Caco-2 (cell line): ENCODE data around the gene JAG2. TPM values are rescaled to one million over a fixed set of nuclear protein-coding genes. Genes with fewer than 3 reads are reported as not detected.

ENCODE experiments used
- BruUV-seq: library from RNA; stranded (reverse); fragments of 400-500 nt; replicated peaks from 2 replicates; lab custom pipeline; 2021; lab: Mats Ljungman, UMichigan
- CTCF ChIA-PET: fragments of 300-600 bp; sonication (Branson Sonifier 250); formaldehyde crosslinking; loops from one replicate; lab custom pipeline; 2022; ENCODE audit warnings: antibody characterized with exemption; lab: Charles Lee
- POLR2A ChIA-PET: fragments of 300-600 bp; sonication (Branson Sonifier 250); formaldehyde crosslinking; loops from one replicate; lab custom pipeline; 2022; ENCODE audit warnings: antibody characterized with exemption; lab: Charles Lee
- DNase-seq, 2 experiments: peaks; one replicate each; pipeline versions ENCODE4 v3.0.0 to v3.0.0-alpha.2; 2020 to 2022
- H3K27me3 ChIP-seq: replicated peaks from 2 replicates; pipeline ENCODE4 v1.6.0; 2011; ENCODE audit warnings: low read length; ENCODE audit not compliant: control insufficient read depth, insufficient read depth
- H3K36me3 ChIP-seq: 2 replicates; pipeline ENCODE4 v1.5.1; 2011; ENCODE audit warnings: low read length; ENCODE audit not compliant: control insufficient read depth, insufficient read depth
- H3K4me1 ChIP-seq: fragments of 250-450 bp; sonication (Bioruptor Pico); 2 replicates; pipeline ENCODE4 v1.5.1; 2020; ENCODE audit warnings: mild to moderate bottlenecking
- H3K4me3 ChIP-seq: 2 replicates; pipeline ENCODE4 v1.5.1; 2011; ENCODE audit warnings: low read depth, mild to moderate bottlenecking, control low read depth, low read length
- H3K9me3 ChIP-seq: fragments of 250-450 bp; sonication (Bioruptor Pico); 2 replicates; pipeline ENCODE4 v1.5.1; 2020; ENCODE audit warnings: mild to moderate bottlenecking, moderate library complexity
- H3K27ac Mint-ChIP-seq: one replicate; pipeline ENCODE4 v1.8.0; 2022; ENCODE audit warnings: mixed read lengths; ENCODE audit not compliant: unreplicated experiment
- H3K27me3 Mint-ChIP-seq: one replicate; pipeline ENCODE4 v1.8.0; 2022; ENCODE audit warnings: mixed read lengths; ENCODE audit not compliant: insufficient read depth, unreplicated experiment
- H3K36me3 Mint-ChIP-seq: one replicate; pipeline ENCODE4 v1.8.0; 2022; ENCODE audit warnings: mild to moderate bottlenecking, mixed read lengths; ENCODE audit not compliant: insufficient read depth, unreplicated experiment
- H3K4me1 Mint-ChIP-seq: one replicate; pipeline ENCODE4 v1.8.0; 2022; ENCODE audit warnings: low read depth, mixed read lengths; ENCODE audit not compliant: unreplicated experiment
- H3K4me3 Mint-ChIP-seq: one replicate; pipeline ENCODE4 v1.8.0; 2022; ENCODE audit warnings: mild to moderate bottlenecking, moderate library complexity, mixed read lengths; ENCODE audit not compliant: unreplicated experiment
- H3K9me3 Mint-ChIP-seq: one replicate; pipeline ENCODE4 v1.8.0; 2022; ENCODE audit warnings: mixed read lengths; ENCODE audit not compliant: unreplicated experiment
- CTCF ChIP-seq, 2 experiments: fragments of 200-600 bp in 1 of 2; IDR thresholded peaks; 1 replicate in 1 of 2; 2 replicates in 1 of 2; pipeline versions ENCODE4 v1.5.1 to v1.8.0; 2011 to 2022; ENCODE audit warnings: antibody characterized with exemption in 1 of 2, control low read depth in 1 of 2, inconsistent platforms in 1 of 2, low read depth in 1 of 2, low read length in 1 of 2, mild to moderate bottlenecking in 1 of 2, moderate library complexity in 1 of 2; ENCODE audit not compliant: insufficient read depth in 1 of 2, severe bottlenecking in 1 of 2, unreplicated experiment in 1 of 2
- intact Hi-C: fragments of 100-400 bp; cut with micrococcal nuclease; formaldehyde crosslinking; loops from one replicate; pipeline ENCODE4 v1.10.0; 2022; ENCODE audit not compliant: unreplicated experiment
- total RNA-seq: library from RNA; stranded (reverse); gene quantifications from 2 replicates; pipeline ENCODE4 v1.2.3, GENCODE V29; 2022

Gene JAG2
- total RNA-seq, 1 experiment from 2014 or later: 43.0 TPM

DNA sequence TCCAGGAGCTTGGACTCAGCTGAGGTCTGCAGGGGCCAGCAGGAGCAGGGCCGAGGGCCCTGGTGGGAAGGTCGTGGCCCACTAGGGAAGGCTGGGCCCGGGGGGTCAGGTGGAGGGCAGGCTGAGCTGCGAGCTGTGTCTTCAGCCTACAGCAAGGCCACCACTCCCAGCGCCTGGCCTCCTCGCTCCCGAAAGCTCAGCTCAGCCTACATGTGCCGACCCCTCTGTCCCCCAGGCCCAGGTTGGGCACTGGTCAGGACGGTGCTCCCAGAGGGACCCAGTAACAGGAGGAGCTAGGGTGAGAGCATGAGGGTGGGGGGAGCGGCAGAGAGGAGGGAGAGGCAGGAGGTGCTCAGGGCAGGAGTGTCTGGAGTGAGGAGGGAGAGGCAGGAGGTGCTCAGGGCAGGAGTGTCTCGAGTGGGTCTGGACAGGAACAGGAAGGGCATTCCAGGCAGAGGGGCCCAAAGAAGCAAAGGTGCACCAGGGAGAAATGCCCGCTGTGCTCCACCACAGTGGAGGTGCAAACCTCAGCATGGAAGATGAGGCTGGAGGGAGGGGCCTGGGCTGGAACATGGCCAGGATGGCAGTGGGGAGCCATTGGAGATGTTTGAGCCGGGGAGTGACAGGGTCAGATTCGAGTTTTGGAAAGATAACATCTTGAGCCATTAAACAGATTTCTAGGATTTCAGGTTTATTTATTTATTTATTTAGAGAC lies 74.2 kb downstream of the JAG2 start:
- Mint-ChIP-seq H3K4me1 (peaks cover 6% of the 10 kb centered on the region), H3K4me3 (peak overlapping the region; percentile 73), H3K9me3 (peaks cover 10% of the 10 kb centered on the region), H3K27me3 (no peaks in the 10 kb centered on the region), H3K36me3 (peaks cover 22% of the 10 kb centered on the region), H3K27ac (peak overlapping the region; percentile 67)
- H3K27me3 ChIP-seq: no peaks in the 10 kb centered on the region
- peaks cover 42% of the 10 kb centered on the region for H3K4me1 ChIP-seq
- ChIA-PET CTCF (interaction anchor here (0.6 to 1.0 kb wide), 2 partner anchors 14 to 74 kb away, joined by 3 read pairs; partner anchors contain the start of gene JAG2), POLR2A (interaction anchor here (0.8 kb wide), 1 partner anchor 207 kb away, joined by 3 read pairs; the partner anchor contains the start of gene BRF1)
- no peaks in the 10 kb centered on the region for H3K36me3 ChIP-seq
- peaks cover 4% of the 10 kb centered on the region; the same call in 1 of the 2 replicates for H3K9me3 ChIP-seq
- intact Hi-C loops: no loop called here
- H3K4me3 ChIP-seq: peak overlapping the region; percentile 81
- DNase-seq: peak in 1 of 2 experiments; percentile 17
- no peak for TF ChIP-seq CTCF (IDR thresholded peaks at IDR 0.05; ENCODE audit: insufficient read depth in 1 of 2, low read depth in 1 of 2, low read length in 1 of 2, severe bottlenecking in 1 of 2, unreplicated experiment in 1 of 2)
- BruUV-seq: no TSS peak

DNA sequence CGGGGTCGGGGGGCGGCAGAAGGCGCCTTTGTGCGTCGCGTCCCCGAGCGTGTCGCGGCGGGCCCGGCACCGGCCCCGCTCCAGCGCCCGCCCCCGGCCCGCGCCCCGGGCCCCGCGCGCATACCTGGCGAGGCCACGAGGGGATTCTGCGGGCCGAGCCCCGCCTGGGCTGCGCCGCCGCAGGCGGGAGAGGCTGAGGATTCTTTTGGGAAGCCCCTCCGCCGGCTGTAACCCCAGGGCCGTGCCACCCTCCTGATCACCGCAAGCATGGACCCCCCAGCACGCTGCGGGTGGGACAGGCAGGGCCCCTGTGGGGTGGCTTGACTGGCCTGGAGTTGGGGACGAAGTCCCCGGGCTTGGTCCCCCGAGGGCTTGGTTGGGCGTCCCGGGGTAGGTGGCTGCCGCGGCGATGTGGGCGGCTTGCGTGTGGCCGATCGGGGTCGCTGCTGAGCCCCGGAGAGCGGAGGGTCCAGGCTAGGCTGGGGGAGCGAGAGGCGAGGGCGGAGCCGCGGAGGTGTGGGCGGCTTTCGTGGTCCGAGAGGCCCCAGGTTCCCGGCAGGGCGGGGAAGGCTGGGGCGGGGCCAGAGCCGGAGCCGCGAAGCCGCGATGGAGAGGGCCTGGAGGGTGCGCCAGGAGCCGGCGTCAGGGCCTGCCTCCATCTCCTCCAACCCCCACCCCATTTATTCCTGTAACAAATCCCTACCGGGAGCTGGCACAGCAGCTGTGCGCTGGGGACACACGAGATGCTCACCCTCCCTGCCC lies 75.0 kb downstream of the JAG2 start:
- Mint-ChIP-seq H3K4me3 (peak overlapping the region; percentile 73), H3K9me3 (peaks cover 3% of the 10 kb centered on the region), H3K4me1 (peaks cover 6% of the 10 kb centered on the region), H3K27me3 (no peaks in the 10 kb centered on the region), H3K27ac (peak overlapping the region; percentile 67), H3K36me3 (peaks cover 23% of the 10 kb centered on the region)
- DNase-seq: peak; percentile 90 to 94
- H3K27me3 ChIP-seq: no peaks in the 10 kb centered on the region
- ChIA-PET POLR2A (interaction anchor here (0.8 kb wide), 1 partner anchor 207 kb away, joined by 3 read pairs; the partner anchor contains the start of gene BRF1), CTCF (interaction anchor here (0.6 to 1.0 kb wide), 3 partner anchors 14 to 76 kb away, joined by 3 read pairs; partner anchors contain the start of gene JAG2)
- intact Hi-C loops: loop anchor here (1.0 kb wide), 1 partner anchor 74 kb away; no protein-coding TSS in a partner anchor
- TF ChIP-seq CTCF (IDR thresholded peaks at IDR 0.05; ENCODE audit: insufficient read depth in 1 of 2, low read depth in 1 of 2, low read length in 1 of 2, severe bottlenecking in 1 of 2, unreplicated experiment in 1 of 2): peak; percentile 58 to 74
- no peaks in the 10 kb centered on the region for H3K36me3 ChIP-seq
- no TSS peak for BruUV-seq
- peaks cover 4% of the 10 kb centered on the region; the same call in 1 of the 2 replicates for H3K9me3 ChIP-seq
- peak overlapping the region; percentile 81 for H3K4me3 ChIP-seq
- H3K4me1 ChIP-seq: peaks cover 50% of the 10 kb centered on the region

DNA sequence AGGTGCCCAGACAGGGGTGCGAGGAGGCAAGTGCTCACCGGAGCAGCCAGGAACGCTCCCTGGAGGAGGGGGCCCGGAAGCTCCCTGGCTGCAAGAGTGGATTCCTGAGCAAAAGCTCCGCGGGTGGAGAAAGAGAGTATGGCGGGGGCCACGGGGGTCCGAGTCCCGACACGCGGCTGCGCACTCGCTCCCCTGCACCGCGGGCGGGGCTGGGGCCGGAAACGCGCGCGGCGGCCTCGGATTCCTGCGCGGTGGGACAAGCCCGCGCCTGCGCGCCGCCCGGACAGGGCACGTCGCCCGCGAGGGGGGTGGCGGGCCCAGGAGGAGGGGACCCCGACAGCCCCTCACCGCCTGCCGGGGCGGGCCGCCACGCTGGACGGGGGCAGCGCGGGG lies 75.5 kb downstream of the JAG2 start:
- Mint-ChIP-seq H3K36me3 (peaks cover 29% of the 10 kb centered on the region), H3K27me3 (no peaks in the 10 kb centered on the region), H3K4me1 (peaks cover 6% of the 10 kb centered on the region), H3K4me3 (peak overlapping the region; percentile 93), H3K27ac (peak overlapping the region; percentile 86), H3K9me3 (no peaks in the 10 kb centered on the region)
- peak overlapping the region; percentile 81 for H3K4me3 ChIP-seq
- H3K36me3 ChIP-seq: no peaks in the 10 kb centered on the region
- ChIA-PET CTCF (interaction anchor here (1.0 kb wide), 1 partner anchor 76 kb away, joined by 3 read pairs; no protein-coding TSS in a partner anchor), POLR2A (no interaction called here)
- H3K27me3 ChIP-seq: no peaks in the 10 kb centered on the region
- no peak for TF ChIP-seq CTCF (IDR thresholded peaks at IDR 0.05; ENCODE audit: insufficient read depth in 1 of 2, low read depth in 1 of 2, low read length in 1 of 2, severe bottlenecking in 1 of 2, unreplicated experiment in 1 of 2)
- intact Hi-C loops: loop anchor here (1.0 kb wide), 1 partner anchor 74 kb away; no protein-coding TSS in a partner anchor
- peak; percentile 68 to 70 for DNase-seq
- peaks cover 54% of the 10 kb centered on the region for H3K4me1 ChIP-seq
- no TSS peak for BruUV-seq
- no peaks in the 10 kb centered on the region for H3K9me3 ChIP-seq
